T-helper 2 cell treated with Interferon-gamma antibody and Interleukin-4, amounts not matched to agents 5 μg/mL and 100 μg/mL, for 36 hours (primary cell): Measurements from ENCODE around the gene TFR2.

Experiments
- DNase-seq: peaks from one replicate; pipeline ENCODE4 v3.0.0; 2021; ENCODE audit warnings: low spot score
- H3K27ac Mint-ChIP-seq: one replicate; pipeline ENCODE4 v1.8.0; 2021; ENCODE audit warnings: mild to moderate bottlenecking, mixed read lengths
- H3K27me3 Mint-ChIP-seq: one replicate; pipeline ENCODE4 v1.8.0; 2021; ENCODE audit warnings: low read depth, mixed read lengths
- H3K36me3 Mint-ChIP-seq: one replicate; pipeline ENCODE4 v1.8.0; 2021; ENCODE audit warnings: low read depth, mixed read lengths
- H3K4me1 Mint-ChIP-seq: one replicate; pipeline ENCODE4 v1.8.0; 2021; ENCODE audit warnings: low read depth, mixed read lengths
- H3K4me3 Mint-ChIP-seq: one replicate; pipeline ENCODE4 v1.8.0; 2022; ENCODE audit warnings: mild to moderate bottlenecking, moderate library complexity, mixed read lengths
- H3K9me3 Mint-ChIP-seq: one replicate; pipeline ENCODE4 v1.8.0; 2021; ENCODE audit warnings: mixed read lengths

Gene TFR2

DNA sequence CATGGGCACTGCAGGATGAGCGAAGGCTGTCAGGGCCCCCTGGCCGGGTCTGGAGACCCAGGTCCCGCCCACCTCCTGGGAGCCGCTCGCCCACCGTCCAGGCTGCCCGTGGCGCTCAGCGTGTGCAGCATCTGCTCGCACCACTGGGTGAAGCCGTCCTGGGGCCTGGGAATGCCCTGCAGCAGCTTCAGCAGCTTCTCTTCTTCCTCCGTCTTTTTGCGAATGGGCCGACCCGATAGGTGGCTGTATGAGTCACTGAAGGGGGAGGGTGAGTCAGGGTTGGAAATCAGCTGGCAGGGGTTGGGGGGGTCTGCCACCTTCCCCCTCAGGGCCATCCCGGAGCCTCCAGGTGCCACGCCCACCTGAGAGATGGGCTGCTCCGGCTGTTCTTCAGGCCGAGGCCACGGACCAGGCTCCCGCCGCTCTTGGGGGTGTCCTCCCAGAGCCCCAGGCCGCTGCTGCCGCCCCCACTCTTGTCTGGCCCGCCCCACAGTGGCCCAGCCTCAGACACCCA lies 40.9 kb upstream of the TFR2 start:
- no peak overlapping the region for H3K27ac Mint-ChIP-seq
- H3K4me3 Mint-ChIP-seq = no peak overlapping the region
- peaks cover 36% of the 10 kb centered on the region for H3K36me3 Mint-ChIP-seq
- no peaks in the 10 kb centered on the region for H3K27me3 Mint-ChIP-seq
- no peaks in the 10 kb centered on the region for H3K9me3 Mint-ChIP-seq
- no peak for DNase-seq
- H3K4me1 Mint-ChIP-seq = peaks cover 8% of the 10 kb centered on the region

- Mint-ChIP-seq H3K27me3 (no peaks in the 10 kb centered on the region), H3K27ac (peak overlapping the region; percentile 26), H3K4me3 (no peak overlapping the region), H3K36me3 (peaks cover 37% of the 10 kb centered on the region), H3K4me1 (peaks cover 9% of the 10 kb centered on the region), H3K9me3 (no peaks in the 10 kb centered on the region)
- DNase-seq = no peak
These were observed 40.3 kb upstream of the TFR2 start for GRCh38 chr7:100681491-100682227.

DNA sequence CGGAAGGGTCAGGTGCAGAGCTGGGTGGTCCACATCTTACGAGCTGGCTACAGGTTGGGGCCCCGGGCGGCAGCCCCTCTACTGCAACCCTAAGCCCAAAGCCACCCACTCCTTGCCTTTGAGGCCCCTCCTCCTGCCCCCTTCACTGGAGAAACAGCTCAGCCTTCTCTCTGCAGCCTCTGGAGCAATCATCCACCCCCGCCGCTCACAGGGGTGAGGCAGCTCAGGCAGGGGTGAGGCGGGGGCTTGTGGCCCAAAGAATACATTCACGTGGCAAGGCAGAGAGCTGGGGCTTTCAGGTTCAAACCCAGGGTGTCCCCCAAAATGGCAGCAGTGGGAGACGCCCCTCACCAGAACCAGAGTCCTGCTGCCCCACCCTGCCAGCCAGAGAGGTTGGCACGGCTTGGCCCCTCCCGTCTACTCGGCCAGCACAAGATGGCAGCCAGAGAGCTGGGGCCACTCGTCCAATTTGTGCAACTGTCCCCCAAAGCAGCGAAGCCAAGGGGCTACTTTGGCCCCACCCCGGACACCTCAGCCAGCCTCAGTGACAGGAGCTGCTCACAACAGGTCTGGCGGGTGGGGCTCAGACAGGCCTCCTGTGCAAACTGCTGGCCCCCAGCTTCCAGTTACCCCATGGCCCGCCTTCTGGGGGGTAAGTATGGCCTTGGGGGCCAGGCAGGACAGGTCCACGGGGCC lies 39.4 kb upstream of the TFR2 start:
- peaks cover 13% of the 10 kb centered on the region for H3K4me1 Mint-ChIP-seq
- H3K9me3 Mint-ChIP-seq = no peaks in the 10 kb centered on the region
- H3K36me3 Mint-ChIP-seq = peaks cover 41% of the 10 kb centered on the region
- peak overlapping the region; percentile 26 for H3K27ac Mint-ChIP-seq
- no peak for DNase-seq
- no peaks in the 10 kb centered on the region for H3K27me3 Mint-ChIP-seq
- no peak overlapping the region for H3K4me3 Mint-ChIP-seq

DNA sequence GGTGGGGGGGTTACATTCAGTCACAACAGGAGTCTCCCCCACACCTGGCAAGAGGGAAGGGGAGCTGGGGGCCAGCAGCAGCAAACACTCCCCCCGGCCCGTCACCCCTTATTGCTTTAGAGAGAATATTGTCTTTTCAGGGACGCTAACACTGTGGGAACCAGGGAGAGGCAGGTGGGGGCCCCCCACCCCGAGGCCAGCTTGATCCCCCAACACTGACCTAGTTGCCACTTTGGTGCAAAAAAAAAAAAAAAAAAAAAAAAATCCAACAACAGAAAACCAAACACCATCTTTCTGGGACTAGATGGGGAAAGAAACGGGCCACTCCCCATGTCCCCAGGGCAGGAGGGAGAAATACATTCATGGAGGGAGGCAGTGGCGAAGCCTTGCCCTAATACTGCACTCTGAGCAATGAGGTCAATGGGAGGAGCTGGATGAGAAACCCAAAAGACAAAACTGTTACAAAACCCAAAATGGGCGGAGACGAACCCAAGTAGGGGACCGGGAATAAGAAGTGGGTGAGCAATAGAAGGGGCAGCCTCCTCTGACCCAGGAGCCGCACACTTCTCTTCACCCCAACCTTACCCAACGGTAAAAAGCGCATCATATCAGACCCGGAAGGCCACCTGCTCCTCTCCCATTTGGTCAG lies 38.7 kb upstream of the TFR2 start:
- H3K4me1 Mint-ChIP-seq = peaks cover 13% of the 10 kb centered on the region
- H3K27ac Mint-ChIP-seq = peak overlapping the region; percentile 53
- no peaks in the 10 kb centered on the region for H3K9me3 Mint-ChIP-seq
- H3K27me3 Mint-ChIP-seq = no peaks in the 10 kb centered on the region
- no peak overlapping the region for H3K4me3 Mint-ChIP-seq
- DNase-seq = no peak
- peaks cover 37% of the 10 kb centered on the region for H3K36me3 Mint-ChIP-seq

- DNase-seq = no peak
- Mint-ChIP-seq H3K36me3 (peaks cover 38% of the 10 kb centered on the region), H3K27ac (peak overlapping the region; percentile 67), H3K4me3 (no peak overlapping the region), H3K27me3 (no peaks in the 10 kb centered on the region), H3K9me3 (no peaks in the 10 kb centered on the region), H3K4me1 (peaks cover 13% of the 10 kb centered on the region)
These were observed 38.0 kb upstream of the TFR2 start for GRCh38 chr7:100679129-100679926.

DNA sequence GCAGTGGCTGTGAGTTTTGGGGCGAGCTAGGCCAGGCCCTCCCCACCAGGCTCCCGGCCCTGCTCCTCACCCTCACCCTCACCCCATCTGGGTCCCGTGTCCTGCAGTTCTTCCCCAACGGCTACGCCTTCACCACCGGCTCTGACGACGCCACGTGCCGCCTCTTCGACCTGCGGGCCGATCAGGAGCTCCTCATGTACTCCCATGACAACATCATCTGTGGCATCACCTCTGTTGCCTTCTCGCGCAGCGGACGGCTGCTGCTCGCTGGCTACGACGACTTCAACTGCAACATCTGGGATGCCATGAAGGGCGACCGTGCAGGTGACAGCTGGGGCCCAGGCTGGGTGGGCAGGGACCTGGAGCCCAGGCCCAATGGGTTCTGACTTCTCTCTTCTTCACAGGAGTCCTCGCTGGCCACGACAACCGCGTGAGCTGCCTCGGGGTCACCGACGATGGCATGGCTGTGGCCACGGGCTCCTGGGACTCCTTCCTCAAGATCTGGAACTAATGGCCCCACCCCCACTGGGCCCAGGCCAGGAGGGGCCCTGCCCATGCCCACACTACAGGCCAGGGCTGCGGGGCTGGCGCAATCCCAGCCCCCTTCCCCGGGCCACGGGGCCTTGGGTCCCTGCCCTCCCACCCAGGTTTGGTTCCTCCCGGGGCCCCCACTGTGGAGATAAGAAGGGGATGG lies 37.1 kb upstream of the TFR2 start:
- Mint-ChIP-seq H3K4me3 (no peak overlapping the region), H3K36me3 (peaks cover 40% of the 10 kb centered on the region)

DNA sequence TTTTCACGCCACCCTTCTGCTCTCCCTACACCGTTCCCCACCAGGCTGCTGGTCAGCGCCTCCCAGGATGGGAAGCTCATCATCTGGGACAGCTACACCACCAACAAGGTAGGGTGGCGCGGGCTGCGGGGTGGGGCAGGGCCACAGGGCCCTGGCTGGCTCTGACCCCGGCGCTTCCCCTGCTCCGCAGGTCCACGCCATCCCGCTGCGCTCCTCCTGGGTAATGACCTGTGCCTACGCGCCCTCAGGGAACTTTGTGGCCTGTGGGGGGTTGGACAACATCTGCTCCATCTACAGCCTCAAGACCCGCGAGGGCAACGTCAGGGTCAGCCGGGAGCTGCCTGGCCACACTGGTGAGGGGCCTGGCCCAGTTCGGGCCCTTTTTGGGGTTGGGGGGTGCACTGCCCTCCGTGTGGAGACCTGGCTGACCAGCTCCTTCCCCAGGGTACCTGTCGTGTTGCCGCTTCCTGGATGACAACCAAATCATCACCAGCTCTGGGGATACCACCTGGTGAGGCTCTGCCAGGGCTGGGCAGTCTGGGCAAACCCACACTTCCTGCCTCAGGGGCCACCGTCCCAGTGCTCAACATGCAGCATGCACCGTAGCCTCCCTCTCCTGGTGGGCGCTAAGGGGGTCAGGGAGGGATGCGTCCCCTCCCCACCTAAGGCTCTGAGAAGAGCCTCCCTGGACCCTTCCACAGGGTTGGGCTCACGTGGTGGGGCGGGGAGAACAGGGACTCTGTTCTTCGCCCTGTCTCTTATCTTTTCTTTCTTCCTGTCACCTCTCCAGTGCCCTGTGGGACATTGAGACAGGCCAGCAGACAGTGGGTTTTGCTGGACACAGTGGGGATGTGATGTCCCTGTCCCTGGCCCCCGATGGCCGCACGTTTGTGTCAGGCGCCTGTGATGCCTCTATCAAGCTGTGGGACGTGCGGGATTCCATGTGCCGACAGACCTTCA lies 36.2 kb upstream of the TFR2 start:
- Mint-ChIP-seq H3K4me1 (peaks cover 13% of the 10 kb centered on the region), H3K9me3 (no peaks in the 10 kb centered on the region), H3K36me3 (peaks cover 37% of the 10 kb centered on the region), H3K27ac (peak overlapping the region; percentile 75), H3K27me3 (no peaks in the 10 kb centered on the region), H3K4me3 (peak overlapping the region; percentile 60)
- no peak for DNase-seq

More for the DNA sequence above, 37.1 kb upstream of the TFR2 start:
- Mint-ChIP-seq H3K9me3 (no peaks in the 10 kb centered on the region), H3K4me1 (peaks cover 13% of the 10 kb centered on the region), H3K27ac (peak overlapping the region; percentile 70), H3K27me3 (no peaks in the 10 kb centered on the region)
- no peak for DNase-seq

- Mint-ChIP-seq H3K27ac (peak overlapping the region; percentile 81), H3K4me3 (peak overlapping the region; percentile 82), H3K27me3 (peaks cover 2% of the 10 kb centered on the region), H3K4me1 (peaks cover 13% of the 10 kb centered on the region), H3K36me3 (peaks cover 37% of the 10 kb centered on the region), H3K9me3 (no peaks in the 10 kb centered on the region)
- no peak for DNase-seq
These were observed 35.4 kb upstream of the TFR2 start for GRCh38 chr7:100676501-100677306.

GRCh38 chr7:100675581-100676350 lies 34.4 kb upstream of the TFR2 start:
- peaks cover 37% of the 10 kb centered on the region for H3K36me3 Mint-ChIP-seq

GRCh38 chr7:100675105-100675451 lies 33.7 kb upstream of the TFR2 start:
- no peak overlapping the region for H3K27ac Mint-ChIP-seq
- peaks cover 8% of the 10 kb centered on the region for H3K4me1 Mint-ChIP-seq

More at GRCh38 chr7:100675581-100676350, 34.4 kb upstream of the TFR2 start:
- H3K27ac Mint-ChIP-seq = peak overlapping the region; percentile 82
- H3K4me1 Mint-ChIP-seq = peaks cover 13% of the 10 kb centered on the region
- DNase-seq = peak; percentile 80
- peak overlapping the region; percentile 92 for H3K4me3 Mint-ChIP-seq
- peaks cover 8% of the 10 kb centered on the region for H3K27me3 Mint-ChIP-seq
- H3K9me3 Mint-ChIP-seq = no peaks in the 10 kb centered on the region

DNA sequence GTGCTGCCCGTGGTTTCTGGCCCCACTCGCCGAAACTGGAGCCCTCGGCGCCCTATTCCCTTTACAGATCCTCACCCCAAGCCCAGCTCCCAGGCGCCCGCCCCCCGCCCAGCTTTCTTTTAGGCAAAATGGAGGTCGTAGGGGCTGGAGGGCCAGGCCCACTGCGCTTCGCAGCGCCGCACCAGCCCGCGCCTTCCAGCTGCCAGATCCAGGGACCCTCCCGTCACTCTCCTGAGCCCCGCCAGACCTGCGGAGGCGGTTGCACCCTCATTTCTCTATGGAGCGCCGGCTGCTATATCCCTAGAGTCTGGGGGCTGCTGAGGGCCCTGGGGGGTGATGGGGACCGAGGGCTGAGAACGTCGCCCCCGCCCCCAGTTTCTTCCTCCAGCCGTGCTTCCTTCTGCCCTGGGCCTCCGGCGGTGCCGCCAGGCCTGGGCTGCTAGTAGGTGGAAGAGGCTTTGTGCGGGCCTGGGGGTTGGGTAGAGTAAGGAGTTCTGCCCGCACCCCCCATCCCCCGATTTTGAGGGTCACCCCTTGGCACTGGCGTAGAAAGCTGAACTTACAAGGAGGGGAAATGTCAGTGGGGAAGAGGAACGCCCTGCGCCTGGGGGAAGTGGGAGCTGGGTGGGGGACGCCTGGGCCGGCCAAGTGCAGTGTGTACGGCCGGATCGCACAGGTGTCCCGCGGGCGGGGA lies 33.2 kb upstream of the TFR2 start:
- peaks cover 15% of the 10 kb centered on the region for H3K27me3 Mint-ChIP-seq
- peaks cover 6% of the 10 kb centered on the region for H3K4me1 Mint-ChIP-seq
- peak overlapping the region; percentile 95 for H3K4me3 Mint-ChIP-seq
- H3K9me3 Mint-ChIP-seq = no peaks in the 10 kb centered on the region
- peaks cover 29% of the 10 kb centered on the region for H3K36me3 Mint-ChIP-seq
- H3K27ac Mint-ChIP-seq = peak overlapping the region; percentile 94
- DNase-seq = no peak

More at GRCh38 chr7:100675105-100675451, 33.7 kb upstream of the TFR2 start:
- Mint-ChIP-seq H3K9me3 (no peaks in the 10 kb centered on the region), H3K27me3 (peaks cover 11% of the 10 kb centered on the region), H3K36me3 (peaks cover 34% of the 10 kb centered on the region), H3K4me3 (peak overlapping the region; percentile 95)
- DNase-seq = no peak
